AG10803 (cell line): ENCODE measurements around the gene CFAP410.
"Not testable (repeated sequence)": the region's sequence is repeated elsewhere in the genome, so short reads cannot be mapped to it uniquely, and the experiment has no call there.

Experiments used
- DNase-seq: peaks from one replicate; pipeline ENCODE4 v3.0.0; 2010; ENCODE audit warnings: low read depth
- H3K4me3 ChIP-seq: 2 replicates; pipeline ENCODE4 v1.5.1; 2011; ENCODE audit warnings: mild to moderate bottlenecking, low read length, control low read depth
- TF ChIP-seq, protein P1 (sequence below): conservative IDR thresholded peaks from 2 replicates; pipeline ENCODE4 v1.5.1; 2011; ENCODE audit warnings: mild to moderate bottlenecking, low read length, control low read depth, inconsistent platforms

Gene CFAP410

DNA sequence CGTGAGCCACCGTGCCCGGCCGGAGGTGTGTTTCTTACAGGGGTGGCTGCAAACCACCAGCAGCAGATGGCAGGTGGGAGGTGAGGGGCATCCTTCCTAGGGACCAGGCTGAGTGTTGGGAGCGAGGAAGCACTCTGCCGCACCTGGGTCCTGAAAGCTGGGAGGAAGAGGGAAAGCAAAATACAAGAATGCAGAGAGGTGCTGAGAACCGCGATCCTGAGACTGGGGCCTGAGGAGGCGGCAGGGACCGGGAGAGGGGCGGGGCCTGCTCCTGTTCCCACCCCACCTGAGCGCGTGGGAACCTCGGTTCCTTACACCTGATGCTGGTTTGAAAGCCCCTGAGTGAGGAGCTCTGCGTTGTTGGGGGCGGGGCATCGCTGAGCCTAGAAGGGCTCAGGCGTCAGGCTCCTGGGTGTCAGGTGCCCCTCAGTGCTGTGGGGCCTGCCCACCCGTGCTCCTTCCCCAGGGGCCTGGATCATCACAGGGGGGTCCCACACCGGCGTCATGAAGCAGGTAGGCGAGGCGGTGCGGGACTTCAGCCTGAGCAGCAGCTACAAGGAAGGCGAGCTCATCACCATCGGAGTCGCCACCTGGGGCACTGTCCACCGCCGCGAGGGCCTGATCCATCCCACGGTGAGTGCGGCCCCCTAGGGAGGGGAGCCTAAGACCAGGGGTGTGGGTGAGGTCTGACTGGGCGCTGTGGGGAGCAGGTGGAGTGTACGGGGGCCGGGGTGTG, 29.7 kb upstream of the CFAP410 start:
- TF ChIP-seq, protein P1, sequence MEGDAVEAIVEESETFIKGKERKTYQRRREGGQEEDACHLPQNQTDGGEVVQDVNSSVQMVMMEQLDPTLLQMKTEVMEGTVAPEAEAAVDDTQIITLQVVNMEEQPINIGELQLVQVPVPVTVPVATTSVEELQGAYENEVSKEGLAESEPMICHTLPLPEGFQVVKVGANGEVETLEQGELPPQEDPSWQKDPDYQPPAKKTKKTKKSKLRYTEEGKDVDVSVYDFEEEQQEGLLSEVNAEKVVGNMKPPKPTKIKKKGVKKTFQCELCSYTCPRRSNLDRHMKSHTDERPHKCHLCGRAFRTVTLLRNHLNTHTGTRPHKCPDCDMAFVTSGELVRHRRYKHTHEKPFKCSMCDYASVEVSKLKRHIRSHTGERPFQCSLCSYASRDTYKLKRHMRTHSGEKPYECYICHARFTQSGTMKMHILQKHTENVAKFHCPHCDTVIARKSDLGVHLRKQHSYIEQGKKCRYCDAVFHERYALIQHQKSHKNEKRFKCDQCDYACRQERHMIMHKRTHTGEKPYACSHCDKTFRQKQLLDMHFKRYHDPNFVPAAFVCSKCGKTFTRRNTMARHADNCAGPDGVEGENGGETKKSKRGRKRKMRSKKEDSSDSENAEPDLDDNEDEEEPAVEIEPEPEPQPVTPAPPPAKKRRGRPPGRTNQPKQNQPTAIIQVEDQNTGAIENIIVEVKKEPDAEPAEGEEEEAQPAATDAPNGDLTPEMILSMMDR = no peak
- DNase-seq = no peak
- no peak overlapping the region for H3K4me3 ChIP-seq

- no peak for DNase-seq
- TF ChIP-seq, protein P1 = no peak
These were observed 27.5 kb upstream of the CFAP410 start for GRCh38 chr21:44366586-44367211.

GRCh38 chr21:44365967-44366585, 26.9 kb upstream of the CFAP410 start:
- DNase-seq = no peak
- H3K4me3 ChIP-seq = no peak overlapping the region
- TF ChIP-seq, protein P1 = no peak

More at GRCh38 chr21:44366586-44367211, 27.5 kb upstream of the CFAP410 start:
- H3K4me3 ChIP-seq = no peak overlapping the region

- H3K4me3 ChIP-seq = no peak overlapping the region
- DNase-seq = no peak
- TF ChIP-seq, protein P1 = no peak
These were observed 26.2 kb upstream of the CFAP410 start for GRCh38 chr21:44365251-44365966.

GRCh38 chr21:44364151-44365053, 25.2 kb upstream of the CFAP410 start:
- TF ChIP-seq, protein P1 = no peak
- DNase-seq = no peak
- H3K4me3 ChIP-seq = no peak overlapping the region

DNA sequence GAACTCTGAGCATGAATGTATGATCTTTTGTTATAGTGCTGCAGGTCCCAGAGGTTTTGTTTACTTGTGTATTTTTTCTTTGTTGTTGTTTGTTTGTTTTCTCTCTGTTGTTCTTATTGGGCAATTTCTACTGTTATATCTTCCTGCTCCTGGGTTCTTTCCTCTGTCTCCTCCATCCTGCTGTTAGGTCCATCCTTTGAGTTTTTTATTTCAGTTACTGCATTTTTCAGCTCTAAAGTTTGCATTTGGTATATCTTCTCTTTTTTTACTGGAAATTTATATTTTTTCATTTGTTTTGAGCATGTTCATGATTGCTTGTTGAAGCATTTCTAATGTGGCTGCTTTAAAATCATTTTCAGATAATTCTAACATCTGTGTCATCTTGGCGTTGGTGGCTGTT, 24.1 kb upstream of the CFAP410 start:
- no peak overlapping the region for H3K4me3 ChIP-seq
- no peak for DNase-seq
- TF ChIP-seq, protein P1 = no peak

DNA sequence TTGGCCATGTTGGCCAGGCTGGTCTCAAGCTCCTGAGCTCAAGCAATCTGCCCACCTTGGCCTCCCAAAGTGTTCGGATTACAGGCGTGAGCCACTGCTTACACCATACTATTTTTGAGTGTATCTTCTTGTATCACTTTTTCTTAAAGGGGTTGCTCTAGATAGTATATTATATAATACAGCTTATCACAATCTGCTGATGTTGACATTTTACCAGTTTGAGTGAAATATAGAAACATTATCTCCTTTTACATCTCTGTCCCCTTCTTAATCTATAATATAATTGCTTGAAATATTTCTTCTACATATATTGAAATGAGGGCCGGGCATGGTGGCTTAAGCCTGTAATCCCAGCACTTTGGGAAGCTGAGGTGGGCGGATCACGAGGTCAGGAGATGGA, 22.7 kb upstream of the CFAP410 start:
- H3K4me3 ChIP-seq = not testable (repeated sequence)

More for the DNA sequence above, 22.7 kb upstream of the CFAP410 start:
- DNase-seq = not testable (repeated sequence)
